Activated T-helper 1 cell treated with Interleukin-2 at 50 U/mL for 16 hours (primary cell): ENCODE data around the gene LIX1L.

ENCODE experiments used
- DNase-seq: peaks from one replicate; pipeline ENCODE4 v3.0.0-alpha.2; 2020; ENCODE audit warnings: low read depth

LIX1L gene

DNA sequence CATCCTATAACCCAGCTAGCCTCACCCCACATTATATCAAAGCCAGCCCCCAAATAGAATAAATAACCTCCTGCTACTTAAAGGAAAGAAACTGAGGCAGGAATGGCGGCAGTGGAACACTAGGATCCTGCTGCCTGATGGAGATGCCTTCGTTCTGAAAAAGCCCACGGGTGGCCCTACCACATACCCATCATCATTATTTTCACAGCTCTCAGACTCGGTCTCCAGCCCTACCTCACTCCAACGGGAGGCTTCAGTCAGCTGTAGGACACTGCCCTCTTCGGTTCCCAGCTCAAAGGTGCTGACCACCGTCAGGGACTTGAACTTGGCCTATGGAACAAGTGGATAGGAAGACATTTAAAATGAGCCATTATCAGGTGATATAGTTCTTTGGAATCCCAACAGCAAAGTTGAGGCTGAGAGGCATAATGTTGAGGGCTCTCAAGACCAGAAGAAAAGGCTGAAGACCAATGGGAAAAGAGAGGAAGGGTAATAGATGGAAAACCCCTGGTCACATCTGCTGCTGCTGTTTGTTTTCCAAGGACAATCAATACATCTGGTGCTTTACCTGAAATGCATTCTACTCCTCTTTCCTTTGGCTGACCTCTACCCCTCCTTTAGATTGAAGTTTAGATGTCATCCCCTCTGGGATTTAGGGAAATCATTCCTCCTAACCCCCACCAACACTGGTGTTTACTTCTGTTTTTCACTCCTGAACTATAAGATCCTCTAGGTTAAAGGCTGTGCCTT is 64.3 kb downstream of the LIX1L start:
- DNase-seq: no peak

DNA sequence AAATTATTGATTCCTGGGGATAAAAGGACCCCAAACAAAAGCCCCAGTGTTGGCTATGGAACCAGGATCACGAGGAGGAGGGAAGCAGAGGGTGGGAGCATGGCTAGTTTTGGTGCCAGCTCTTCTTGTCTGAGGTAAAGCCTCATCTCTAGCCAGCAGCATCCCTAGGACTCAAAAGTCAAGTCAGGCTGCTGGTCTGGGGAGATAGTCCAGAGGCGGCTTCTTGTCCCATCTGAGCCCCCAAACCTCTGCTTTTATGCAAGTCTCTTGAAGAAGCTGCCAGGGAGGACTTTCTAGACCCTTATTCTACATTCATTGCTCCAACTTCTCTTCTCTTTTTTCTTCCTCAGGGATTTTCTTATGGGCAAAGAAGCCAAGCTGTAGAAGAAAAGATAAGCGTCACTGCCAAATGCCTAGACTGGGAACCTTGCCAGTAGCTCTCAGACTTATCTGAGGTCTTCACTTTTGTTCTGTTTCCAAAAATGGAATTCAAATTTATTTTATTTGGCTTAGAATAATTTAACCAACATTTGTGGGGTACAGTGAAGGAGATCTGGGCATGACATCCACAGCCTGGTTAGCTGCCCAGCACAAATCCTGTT is 65.2 kb downstream of the LIX1L start:
- DNase-seq: no peak

DNA sequence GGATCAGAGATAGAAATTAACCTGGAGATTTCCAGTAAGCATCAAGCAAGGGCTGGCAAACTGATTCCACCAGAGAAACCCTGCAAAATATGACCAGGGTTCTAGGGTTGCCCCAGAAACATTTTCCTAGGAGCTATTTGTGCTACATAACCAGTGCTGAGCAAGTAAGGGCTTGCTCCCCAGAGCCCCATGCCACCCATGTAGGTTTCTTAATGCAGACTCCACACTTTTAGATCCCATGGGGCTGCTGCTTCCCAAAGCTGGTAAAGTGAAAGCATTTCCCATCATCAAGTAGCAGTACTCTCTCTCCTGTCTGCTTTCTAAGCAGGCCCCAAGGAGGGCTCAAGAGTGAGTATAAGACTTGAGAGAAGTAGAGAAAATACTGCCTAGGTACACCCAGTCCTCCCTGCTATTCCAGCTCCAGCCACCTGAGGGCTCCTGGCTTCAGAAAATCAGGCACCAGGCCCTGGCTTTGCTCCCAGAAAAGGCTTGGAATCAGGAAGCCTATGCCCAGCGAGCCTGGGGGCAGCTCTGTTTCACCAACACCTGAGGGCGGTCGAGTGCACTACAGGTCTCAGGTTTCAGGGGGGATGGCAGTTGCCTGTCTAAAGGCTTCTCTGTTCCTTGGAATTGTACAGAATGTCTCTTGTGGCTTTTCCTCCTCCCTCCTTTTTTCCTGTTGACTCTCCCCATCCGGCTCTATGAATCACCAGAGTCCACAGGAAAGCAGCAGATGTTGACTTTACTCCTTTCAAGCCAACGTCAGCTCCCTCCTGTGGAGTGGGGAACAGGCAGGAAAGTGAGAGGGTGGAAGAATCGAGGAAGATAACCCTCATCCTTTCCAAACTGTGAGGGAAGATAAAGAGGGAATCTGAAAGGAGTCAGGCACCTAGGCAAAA is 66.0 kb downstream of the LIX1L start:
- peak; percentile 23 for DNase-seq

DNA sequence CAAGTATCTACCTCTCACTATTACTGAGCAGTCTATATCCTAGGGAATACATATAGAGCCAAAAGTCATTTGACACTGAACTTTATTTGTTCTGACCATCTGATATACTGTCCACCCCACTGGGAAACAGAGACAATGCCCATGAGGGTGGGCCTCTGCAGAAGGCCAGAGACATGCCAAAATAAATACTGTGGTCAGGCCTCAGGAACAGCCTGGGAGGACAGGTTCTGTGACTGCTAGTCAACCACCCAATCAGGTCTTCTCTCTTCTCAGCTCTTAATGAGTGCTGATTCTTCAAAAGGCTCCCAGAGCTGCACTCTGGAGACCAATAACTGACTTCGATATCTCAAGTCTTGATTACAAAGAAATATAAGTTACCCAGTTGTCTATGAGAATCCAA is 66.7 kb downstream of the LIX1L start:
- no peak for DNase-seq

DNA sequence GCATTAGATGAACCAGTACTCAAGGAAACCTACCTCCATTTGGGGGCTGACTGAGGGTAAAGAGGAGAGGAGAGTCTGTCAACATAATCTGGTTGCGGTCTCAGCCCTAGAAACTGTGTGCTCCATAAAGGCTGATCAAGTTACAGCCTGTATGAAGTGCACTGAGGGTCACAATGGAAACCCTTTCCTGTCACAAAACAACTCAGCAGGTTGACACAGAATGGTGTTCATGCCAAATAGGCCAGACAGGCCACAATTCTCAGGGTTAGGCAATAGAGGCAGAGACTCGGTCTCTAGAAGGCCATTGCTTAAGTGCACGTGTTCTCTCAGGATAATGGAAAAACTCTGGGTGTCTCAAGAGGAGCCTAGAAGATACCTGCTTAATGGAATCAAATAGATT is 68.1 kb downstream of the LIX1L start:
- DNase-seq: no peak

DNA sequence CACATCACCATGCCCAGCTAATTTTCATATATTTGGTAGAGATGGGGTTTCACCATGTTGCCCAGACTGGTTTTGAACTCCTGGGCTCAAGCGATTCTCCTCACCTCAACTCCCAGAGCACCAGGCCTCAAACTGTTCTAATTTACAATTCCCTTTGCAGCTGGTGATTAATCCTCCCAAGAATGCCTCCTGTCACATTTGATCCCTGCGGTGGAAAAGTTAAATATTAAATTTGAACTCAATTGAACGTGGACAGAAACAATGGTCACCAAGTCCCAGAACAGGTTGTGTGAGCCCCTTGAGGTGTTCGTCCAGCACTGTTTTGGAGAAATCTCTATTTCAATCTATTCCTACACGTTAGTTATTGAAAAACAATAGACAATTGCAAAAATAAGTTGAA is 70.2 kb downstream of the LIX1L start:
- DNase-seq: no peak

DNA sequence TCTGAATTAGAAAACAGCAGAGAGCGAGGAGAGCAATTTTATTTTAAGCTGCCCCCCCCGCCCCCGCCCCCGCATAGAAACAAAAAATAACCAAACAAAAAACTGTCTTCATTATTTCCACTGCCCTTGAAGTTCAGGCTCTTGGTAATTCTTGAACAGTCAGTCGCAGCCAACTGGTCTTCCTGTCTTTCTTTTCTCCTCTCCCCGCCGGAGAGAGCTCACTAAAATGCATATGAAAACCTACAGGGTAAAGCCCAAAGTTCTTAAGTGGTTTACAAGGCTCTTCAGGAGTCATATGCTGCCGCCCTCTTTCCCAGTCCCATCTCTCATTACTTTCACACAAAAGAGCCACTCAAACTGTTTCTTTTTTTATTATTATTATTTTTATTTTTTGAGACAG is 71.0 kb downstream of the LIX1L start:
- no peak for DNase-seq

DNA sequence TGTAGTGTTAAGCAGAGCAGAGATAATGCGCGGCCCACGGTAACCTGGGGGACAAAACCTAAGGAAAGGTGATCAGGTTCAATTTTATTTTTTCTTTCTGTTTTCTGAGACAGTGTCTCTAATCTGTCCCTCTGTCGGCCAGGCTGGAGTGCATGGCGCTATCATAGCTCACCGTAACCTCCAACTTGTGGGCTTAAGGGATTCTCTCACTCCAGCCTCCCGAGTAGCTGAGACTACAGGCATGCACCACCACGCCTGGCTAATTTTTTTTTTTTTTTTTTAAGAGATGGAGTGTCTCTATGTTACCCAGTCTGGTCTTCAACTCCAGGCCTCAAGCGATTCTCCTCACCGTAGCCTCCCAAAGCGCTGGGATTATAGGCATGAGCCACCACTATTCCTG is 71.4 kb downstream of the LIX1L start:
- DNase-seq: no peak

DNA sequence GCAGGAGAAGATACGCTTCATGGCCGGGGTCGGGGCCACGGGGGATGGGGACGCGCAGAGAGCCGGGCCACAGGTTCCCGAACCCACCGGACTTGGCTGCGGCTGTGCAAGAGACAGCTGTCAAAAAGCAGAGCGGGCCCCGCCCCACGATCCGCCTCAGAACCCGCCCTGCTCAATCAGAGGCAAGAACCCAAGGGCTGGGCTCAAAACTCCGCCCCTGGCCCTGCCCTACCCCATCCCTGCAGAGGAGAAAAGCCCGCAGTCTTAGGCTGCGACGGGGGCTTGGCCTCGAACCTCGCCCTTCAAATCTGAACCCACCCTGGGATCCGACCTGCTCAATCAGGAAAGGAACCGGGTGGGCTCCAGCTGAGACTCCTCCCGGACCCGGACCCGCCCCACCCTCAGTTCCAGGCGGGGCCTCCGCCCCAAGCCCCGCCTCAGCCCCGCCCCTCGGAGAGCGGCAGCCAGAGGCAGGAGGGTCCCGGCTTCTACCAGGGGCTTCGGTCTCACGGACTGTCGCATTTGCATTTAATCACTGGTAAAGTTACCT is 72.0 kb downstream of the LIX1L start, which contains the start of gene ANKRD35:
Gene ANKRD35, minus strand, starts transcription at position 129 of the 550 bp plus-strand sequence. Its CDS starts 108 bp downstream, at position 21.
- DNase-seq: peak; percentile 71

DNA sequence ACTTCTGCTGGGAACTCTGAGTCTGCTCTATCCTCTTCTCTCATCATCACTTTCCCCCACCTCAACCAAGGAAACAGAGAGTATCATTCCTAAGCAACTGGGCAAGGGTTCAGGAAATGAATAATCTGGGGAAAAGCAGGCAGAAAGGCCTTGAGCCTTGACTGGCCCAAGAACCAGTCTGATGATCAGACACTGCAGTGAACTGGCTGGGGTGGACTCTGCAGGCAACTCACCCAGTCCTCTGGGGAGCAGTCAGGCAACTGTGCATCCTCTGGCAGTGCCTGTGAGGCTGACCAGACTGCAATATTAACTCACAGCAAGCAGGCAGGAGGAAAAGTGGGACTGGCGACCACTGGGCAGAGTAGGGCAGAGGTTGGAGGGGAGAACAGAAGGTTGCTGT is 73.1 kb downstream of the LIX1L start:
- DNase-seq: no peak
